ENCODE results near the gene CNPPD1.

The CNPPD1 gene

GRCh38 chr2:219176818-219177551, at the start of gene CNPPD1:
TSS of gene CNPPD1 (minus strand) at chr2:219176925. CDS start at chr2:219176828, 97 bp downstream.
- peak; percentile 94 for DNase-seq

GRCh38 chr2:219225350-219225749, 48.6 kb upstream of the CNPPD1 start:
- DNase-seq, result no peak

- no peak for DNase-seq
These were observed 47.3 kb upstream of the CNPPD1 start for GRCh38 chr2:219223831-219224610.

- no peak for DNase-seq
These were observed 45.3 kb upstream of the CNPPD1 start for GRCh38 chr2:219221957-219222518.

- DNase-seq, result no peak
These were observed 44.1 kb upstream of the CNPPD1 start for GRCh38 chr2:219220652-219221402.

- no peak for DNase-seq
These were observed 43.2 kb upstream of the CNPPD1 start for GRCh38 chr2:219219784-219220532.

- DNase-seq, result peak; percentile 96
These were observed 42.3 kb upstream of the CNPPD1 start, which contains the start of gene ABCB6 for GRCh38 chr2:219218732-219219701. TSS of gene ABCB6 (minus strand) at chr2:219218958. CDS start at chr2:219218673, 285 bp downstream.

GRCh38 chr2:219218217-219218731, 41.5 kb upstream of the CNPPD1 start:
- DNase-seq, result no peak

- DNase-seq, result no peak
These were observed 39.8 kb upstream of the CNPPD1 start for GRCh38 chr2:219216535-219216915.

GRCh38 chr2:219215871-219216534, 39.3 kb upstream of the CNPPD1 start:
- no peak for DNase-seq

GRCh38 chr2:219214786-219215185, 38.1 kb upstream of the CNPPD1 start:
- DNase-seq, result no peak

GRCh38 chr2:219214141-219214540, 37.4 kb upstream of the CNPPD1 start:
- no peak for DNase-seq

GRCh38 chr2:219213486-219214071, 36.9 kb upstream of the CNPPD1 start:
- no peak for DNase-seq

GRCh38 chr2:219213026-219213415, 36.3 kb upstream of the CNPPD1 start:
- no peak for DNase-seq

GRCh38 chr2:219210886-219211362, 34.2 kb upstream of the CNPPD1 start:
- no peak for DNase-seq

GRCh38 chr2:219210196-219210885, 33.6 kb upstream of the CNPPD1 start:
- no peak for DNase-seq

- DNase-seq, result no peak
These were observed 32.8 kb upstream of the CNPPD1 start for GRCh38 chr2:219209236-219210195.

All from retina (tissue), 1 donor.